MG63 (cell line): ENCODE results near the gene NAT8L. TPM values are rescaled to one million over a fixed set of nuclear protein-coding genes. Genes with fewer than 3 reads are reported as not detected.
"Not testable (repeated sequence)": the region's sequence is repeated elsewhere in the genome, so short reads cannot be mapped to it uniquely, and the experiment has no call there.

Source experiments
- DNase-seq: peaks from one replicate; pipeline ENCODE4 v3.0.0-alpha.2; 2020
- H3K27me3 ChIP-seq: fragments of 250-450 bp; sonication (Bioruptor Pico); 2 replicates; pipeline ENCODE4 v1.5.1; 2020; ENCODE audit warnings: mild to moderate bottlenecking, moderate library complexity
- H3K36me3 ChIP-seq: fragments of 250-450 bp; sonication (Bioruptor Pico); 2 replicates; pipeline ENCODE4 v1.5.1; 2020; ENCODE audit warnings: mild to moderate bottlenecking, moderate library complexity
- H3K4me3 ChIP-seq: fragments of 250-450 bp; sonication (Bioruptor Pico); 2 replicates; pipeline ENCODE4 v1.5.1; 2020; ENCODE audit warnings: mild to moderate bottlenecking, moderate library complexity
- H3K9me3 ChIP-seq: fragments of 250-450 bp; sonication (Bioruptor Pico); 2 replicates; pipeline ENCODE4 v1.5.1; 2020; ENCODE audit warnings: mild to moderate bottlenecking, moderate library complexity
- total RNA-seq: library from RNA; depleted of rRNA; stranded (reverse); fragments of >200 nt; shearing (Covaris generic); gene quantifications from 2 replicates; pipeline ENCODE4 v1.2.3, GENCODE V29; 2014; ENCODE audit warnings: low replicate concordance; rRNA removed

The NAT8L gene, protein sequence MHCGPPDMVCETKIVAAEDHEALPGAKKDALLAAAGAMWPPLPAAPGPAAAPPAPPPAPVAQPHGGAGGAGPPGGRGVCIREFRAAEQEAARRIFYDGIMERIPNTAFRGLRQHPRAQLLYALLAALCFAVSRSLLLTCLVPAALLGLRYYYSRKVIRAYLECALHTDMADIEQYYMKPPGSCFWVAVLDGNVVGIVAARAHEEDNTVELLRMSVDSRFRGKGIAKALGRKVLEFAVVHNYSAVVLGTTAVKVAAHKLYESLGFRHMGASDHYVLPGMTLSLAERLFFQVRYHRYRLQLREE
- 2.0 and 4.3 TPM in 2 replicates for total RNA-seq

DNA sequence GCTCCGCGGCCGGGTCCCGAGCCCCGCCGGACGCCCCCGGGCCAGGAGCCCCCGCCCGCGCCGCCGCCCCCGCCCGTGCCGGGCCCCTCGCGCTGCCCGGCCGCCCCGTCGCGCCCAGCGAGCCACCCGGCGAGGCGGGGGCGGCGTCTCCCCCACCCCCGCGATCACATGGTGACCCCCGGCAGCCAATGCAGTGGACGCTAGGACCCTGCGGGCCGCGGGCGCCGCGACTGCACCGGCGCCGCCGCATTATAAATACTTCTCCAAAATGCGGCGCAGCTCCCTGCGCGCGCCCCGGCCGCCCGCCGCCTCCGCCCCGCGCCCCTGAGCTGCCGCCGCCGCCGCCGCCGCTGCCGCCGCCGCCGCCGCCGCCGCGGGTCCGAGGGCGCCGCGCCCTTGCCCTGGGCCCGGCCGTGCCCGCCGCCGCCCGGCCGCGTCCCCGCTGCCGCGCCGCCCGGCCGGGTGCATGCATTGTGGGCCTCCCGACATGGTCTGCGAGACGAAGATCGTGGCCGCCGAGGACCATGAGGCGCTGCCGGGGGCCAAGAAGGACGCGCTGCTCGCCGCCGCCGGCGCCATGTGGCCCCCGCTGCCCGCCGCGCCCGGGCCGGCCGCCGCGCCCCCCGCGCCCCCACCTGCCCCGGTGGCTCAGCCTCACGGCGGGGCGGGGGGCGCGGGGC lies at the start of gene NAT8L:
Gene NAT8L, plus strand, starts transcription at position 282 of the 680 bp plus-strand sequence. Its CDS starts 185 bp downstream, at position 467.
- H3K36me3 ChIP-seq: no peaks in the 10 kb centered on the region
- peak; percentile 65 for DNase-seq
- H3K9me3 ChIP-seq: no peaks in the 10 kb centered on the region
- peak within 1 kb of the TSS; percentile 32; the same call in 1 of the 2 replicates for H3K4me3 ChIP-seq
- H3K27me3 ChIP-seq: no peaks in the 10 kb centered on the region

DNA sequence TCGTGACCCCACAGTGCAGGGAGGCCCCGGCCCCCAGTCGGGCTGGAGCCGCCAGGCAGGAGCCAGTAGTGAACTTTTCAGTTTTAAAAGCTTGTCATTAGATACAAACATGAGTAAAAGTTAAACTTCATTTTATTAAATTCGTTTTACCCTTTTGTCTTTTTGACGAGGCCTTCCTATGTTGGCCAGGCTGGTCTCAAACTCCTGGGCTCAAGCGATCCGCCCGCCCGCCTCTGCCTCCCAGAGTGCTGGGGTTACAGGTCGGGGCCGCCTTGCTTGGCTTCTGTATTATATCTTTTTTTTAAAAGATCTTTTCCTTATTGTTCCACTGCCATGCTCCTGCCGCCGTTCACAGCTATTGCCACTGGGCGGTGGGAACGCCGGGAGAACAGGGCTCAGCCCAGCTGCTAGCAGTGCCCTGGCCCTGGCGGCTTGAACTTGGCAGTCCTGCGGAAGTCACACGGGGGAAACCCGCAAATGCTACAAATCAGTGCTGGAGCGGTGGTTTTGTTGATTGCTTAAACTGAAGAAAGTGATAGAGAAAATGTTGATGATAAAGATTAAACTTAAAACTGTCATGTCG lies 49.4 kb upstream of the NAT8L start:
- Histone ChIP-seq H3K36me3 (peaks cover 12% of the 10 kb centered on the region; the same call in 1 of the 2 replicates), H3K27me3 (no peaks in the 10 kb centered on the region), H3K4me3 (peak overlapping the region; percentile 96), H3K9me3 (no peaks in the 10 kb centered on the region)
- peak; percentile 53 for DNase-seq

DNA sequence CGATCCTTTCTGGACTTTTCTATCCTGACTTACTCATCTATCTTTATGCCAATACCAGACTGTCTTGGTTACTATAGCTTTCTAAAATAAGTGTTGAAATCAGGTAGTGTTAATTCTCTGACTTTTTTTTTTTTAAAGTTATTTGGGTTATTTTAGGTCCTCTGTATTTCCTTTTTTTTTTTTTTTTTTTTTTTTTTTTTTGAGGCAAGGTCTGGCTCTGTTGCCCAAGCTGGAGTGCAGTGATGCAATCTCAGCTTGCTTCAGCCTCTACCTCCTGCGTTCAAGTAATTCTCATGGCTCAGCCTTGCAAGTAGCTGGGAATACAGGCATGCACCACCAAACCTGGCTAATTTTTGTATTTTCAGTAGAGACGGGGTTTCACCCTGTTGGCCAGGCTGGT lies 47.5 kb upstream of the NAT8L start:
- peaks cover 3% of the 10 kb centered on the region; the same call in 1 of the 2 replicates for H3K36me3 ChIP-seq
- no peaks in the 10 kb centered on the region for H3K9me3 ChIP-seq
- no peak for DNase-seq
- no peaks in the 10 kb centered on the region for H3K27me3 ChIP-seq
- H3K4me3 ChIP-seq: no peak overlapping the region

DNA sequence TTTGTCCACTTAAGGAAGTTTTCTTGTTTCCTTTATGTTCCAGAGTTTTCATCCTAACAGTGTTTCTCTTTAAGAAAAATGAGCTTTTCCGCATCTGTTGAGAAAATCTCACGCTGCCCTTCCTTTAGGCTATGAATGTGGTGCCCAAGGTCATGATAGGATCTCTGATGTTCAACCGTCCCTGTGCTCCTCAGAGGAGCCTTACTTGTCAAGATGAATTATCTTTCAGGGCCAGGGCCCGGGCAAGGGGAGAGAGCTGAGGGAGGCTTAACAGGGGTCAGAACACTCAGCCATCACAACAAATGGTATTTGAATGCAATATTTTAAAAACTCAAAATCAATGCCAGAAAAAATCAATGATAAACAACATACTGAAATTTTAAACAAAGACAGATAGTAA lies 44.1 kb upstream of the NAT8L start:
- DNase-seq: no peak
- Histone ChIP-seq H3K4me3 (no peak overlapping the region), H3K36me3 (no peaks in the 10 kb centered on the region), H3K9me3 (no peaks in the 10 kb centered on the region), H3K27me3 (no peaks in the 10 kb centered on the region)

DNA sequence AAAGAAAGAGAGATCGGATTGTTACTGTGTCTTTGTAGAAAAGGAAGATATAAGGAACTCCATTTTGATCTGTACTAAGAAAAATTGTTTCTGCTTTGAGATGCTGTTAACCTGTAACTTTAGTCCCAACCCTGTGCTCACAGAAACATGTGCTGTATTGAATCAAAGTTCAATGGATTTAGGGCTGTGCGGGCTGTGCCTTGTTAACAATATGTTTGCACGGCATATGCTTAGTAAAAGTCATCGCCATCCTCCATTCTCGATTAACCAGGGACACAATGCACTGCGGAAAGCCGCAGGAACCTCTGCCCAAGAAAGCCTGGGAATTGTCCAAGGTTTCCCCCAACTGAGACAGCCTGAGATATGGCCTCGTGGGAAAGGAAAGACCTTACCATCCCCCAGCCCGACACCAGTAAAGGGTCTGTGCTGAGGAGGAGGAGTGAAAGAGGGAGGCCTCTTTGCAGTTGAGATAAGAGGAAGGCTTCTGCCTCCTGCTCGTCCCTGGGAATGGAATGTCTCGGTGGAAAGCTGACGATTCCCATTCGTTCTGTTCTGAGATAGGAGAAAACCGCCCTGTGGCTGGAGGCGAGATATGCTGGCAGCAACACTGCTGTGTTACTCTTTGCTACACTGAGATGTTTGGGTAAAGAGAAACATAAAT lies 37.6 kb upstream of the NAT8L start:
- not testable (repeated sequence) for H3K9me3 ChIP-seq, H3K27me3 ChIP-seq, H3K4me3 ChIP-seq, H3K36me3 ChIP-seq, DNase-seq

DNA sequence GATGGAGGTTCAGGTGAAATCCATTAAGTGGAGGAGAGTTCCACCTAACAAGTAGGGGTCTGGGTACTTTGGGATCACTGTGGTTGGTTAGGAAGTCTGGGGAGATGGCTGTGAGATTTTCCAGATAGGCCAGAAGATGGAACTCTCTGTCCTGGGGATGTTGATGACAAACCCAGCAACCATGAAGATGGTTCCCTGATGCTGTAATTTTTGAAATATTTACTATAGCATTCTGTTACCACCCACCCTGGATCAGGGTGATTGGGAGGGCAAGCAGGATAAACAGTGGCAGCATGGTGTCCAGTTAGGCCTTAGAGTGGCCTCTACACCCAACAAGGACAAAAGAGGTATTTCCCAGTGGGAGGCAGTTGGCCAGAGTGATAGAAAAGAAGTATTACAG lies 34.4 kb upstream of the NAT8L start:
- H3K27me3 ChIP-seq: no peaks in the 10 kb centered on the region
- H3K4me3 ChIP-seq: no peak overlapping the region
- no peaks in the 10 kb centered on the region for H3K9me3 ChIP-seq
- DNase-seq: no peak
- no peaks in the 10 kb centered on the region for H3K36me3 ChIP-seq

DNA sequence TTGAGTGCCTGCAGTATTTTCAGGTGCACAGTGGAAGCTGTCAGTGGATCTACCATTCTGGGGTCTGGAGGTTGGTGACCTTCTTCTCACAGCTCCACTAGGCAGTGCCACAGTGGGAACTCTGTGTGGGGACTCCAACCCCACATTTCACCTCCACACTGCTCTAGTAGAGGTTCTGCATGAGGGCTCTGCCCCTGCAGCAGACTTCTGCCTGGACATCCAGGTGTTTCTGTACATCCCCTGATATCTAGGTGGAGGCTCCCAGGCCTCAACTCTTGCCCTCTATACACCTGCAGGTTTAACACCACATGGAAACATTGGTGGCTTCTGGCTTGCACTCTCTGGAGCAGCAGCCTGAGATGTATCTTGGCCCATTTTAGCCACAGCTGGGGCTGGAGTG lies 33.3 kb upstream of the NAT8L start:
- no peaks in the 10 kb centered on the region for H3K27me3 ChIP-seq
- no peak overlapping the region for H3K4me3 ChIP-seq
- no peak for DNase-seq
- no peaks in the 10 kb centered on the region for H3K9me3 ChIP-seq
- H3K36me3 ChIP-seq: no peaks in the 10 kb centered on the region

DNA sequence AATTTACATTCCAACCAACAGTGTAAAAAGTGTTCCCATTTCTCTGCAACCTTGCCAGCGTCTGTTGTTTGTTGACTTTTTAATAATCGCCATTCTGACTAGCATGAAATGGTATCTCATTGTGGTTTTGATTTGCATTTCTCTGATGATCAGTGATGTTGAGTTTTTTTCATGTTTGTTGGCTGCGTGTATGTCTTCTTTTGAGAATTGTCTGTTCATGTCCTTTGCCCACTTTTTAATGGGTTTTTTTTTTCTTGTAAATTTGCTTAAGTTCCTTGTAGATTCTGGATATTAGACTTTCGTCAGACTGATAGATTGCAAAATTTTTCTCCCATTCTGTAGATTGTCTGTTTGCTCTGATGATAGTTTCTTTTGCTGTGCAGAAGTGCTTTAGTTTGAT lies 32.0 kb upstream of the NAT8L start:
- not testable (repeated sequence) for DNase-seq, H3K36me3 ChIP-seq, H3K4me3 ChIP-seq, H3K27me3 ChIP-seq, H3K9me3 ChIP-seq

DNA sequence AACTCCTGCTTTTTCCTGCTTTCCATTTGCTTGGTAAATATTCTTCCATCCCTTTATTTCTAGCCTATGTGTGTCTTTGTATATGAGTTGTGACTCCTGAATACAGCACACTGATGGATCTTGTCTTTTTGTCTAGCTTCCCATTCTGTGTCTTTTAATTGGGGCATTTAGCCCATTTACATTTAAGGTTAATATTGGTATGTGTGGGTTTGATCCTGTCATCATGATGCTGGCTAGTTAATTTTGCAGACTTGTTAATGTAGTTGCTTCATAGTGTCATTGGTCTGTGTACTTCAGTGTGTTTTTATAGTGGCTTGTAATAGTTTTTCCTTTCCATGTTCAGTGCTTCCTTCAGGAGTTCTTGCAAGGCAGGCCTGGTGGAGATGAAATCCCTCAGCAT lies 28.0 kb upstream of the NAT8L start:
- H3K4me3 ChIP-seq, H3K36me3 ChIP-seq, DNase-seq, H3K9me3 ChIP-seq, H3K27me3 ChIP-seq: not testable (repeated sequence)

DNA sequence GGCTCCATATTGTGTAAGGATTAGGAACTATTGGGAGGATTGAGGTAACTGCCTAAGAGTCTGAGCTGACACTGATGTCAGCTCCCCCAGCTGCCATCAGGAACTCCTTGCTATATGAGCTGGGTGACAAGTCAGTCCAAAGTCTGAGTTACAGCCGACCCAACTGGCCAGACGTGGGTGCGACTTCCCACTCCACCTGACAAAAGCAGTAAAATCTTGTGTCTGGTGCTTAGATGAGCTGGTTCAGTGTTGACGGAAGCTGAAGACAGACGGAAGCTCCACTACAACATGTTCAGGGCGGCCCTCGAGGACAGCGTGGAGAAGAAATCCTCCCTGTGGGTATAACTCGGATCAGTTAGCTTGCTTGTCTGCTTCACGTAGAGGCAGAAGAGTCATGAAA lies 22.8 kb upstream of the NAT8L start:
- H3K4me3 ChIP-seq: no peak overlapping the region
- H3K27me3 ChIP-seq: no peaks in the 10 kb centered on the region
- no peaks in the 10 kb centered on the region for H3K9me3 ChIP-seq
- H3K36me3 ChIP-seq: no peaks in the 10 kb centered on the region
- DNase-seq: no peak

DNA sequence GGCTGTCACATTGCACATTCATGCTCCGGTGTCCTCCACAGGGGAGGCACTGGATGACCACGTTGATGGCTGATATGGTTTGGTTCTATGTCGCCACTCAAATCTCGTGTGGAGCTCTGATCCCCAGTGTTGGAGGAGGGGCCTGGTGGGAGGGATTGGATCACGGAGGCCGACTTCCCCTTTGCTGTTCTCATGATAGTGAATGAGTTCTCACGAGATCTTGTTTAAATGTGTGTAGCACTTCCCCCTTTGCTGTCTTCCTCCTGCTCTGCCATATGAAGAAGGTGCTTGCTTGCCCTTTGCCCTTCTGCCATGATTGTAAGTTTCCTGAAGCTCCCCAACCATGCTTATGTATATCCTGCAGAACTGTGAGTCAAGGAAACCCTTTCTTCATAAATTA lies 22.3 kb upstream of the NAT8L start:
- DNase-seq: no peak
- H3K9me3 ChIP-seq: no peaks in the 10 kb centered on the region
- H3K27me3 ChIP-seq: no peaks in the 10 kb centered on the region
- H3K36me3 ChIP-seq: no peaks in the 10 kb centered on the region
- H3K4me3 ChIP-seq: no peak overlapping the region

DNA sequence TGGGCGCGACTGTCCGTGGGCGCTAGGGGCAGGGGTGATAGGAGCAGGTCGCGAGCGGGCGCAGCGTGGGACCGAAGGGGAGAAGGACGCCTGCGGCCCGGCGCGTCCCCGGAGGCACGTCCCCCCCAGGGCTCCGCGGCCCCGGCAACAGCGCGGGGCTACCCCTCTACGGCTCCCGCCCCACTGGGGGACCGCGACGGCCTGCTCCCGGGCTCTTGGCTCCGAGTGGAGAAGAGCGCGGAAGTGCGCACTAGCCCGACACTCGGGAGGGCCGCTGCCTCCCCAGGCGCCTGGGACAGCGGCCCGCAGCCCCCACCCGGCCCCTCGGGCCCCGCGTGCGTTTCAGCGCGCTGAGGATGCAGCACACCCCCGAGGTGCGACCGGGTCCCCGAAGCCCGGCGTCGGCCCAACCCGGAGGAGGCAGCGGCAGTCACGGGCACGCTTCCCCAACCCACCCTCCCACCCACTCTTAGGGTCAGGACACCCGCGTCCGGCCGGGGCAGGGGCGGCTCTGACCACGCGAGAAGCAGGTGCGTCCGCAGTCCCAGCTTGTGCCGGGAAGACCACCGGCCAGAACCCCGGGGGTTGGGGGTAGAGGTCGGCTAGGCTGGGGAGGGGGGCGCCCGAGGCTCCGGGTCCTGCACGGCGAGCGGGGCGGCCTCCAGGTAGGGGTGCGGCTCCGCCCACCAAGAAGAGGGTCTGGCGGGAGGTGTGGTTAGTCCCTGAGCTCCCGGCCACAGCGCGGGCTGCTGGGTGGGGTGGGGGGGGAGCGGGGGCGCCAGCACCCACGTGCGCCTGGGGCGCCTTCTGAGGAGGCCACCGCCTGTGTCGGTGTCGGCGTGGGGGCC lies 18.5 kb upstream of the NAT8L start:
- Histone ChIP-seq H3K4me3 (peak overlapping the region; percentile 63), H3K27me3 (no peaks in the 10 kb centered on the region), H3K36me3 (no peaks in the 10 kb centered on the region), H3K9me3 (no peaks in the 10 kb centered on the region)
- no peak for DNase-seq

DNA sequence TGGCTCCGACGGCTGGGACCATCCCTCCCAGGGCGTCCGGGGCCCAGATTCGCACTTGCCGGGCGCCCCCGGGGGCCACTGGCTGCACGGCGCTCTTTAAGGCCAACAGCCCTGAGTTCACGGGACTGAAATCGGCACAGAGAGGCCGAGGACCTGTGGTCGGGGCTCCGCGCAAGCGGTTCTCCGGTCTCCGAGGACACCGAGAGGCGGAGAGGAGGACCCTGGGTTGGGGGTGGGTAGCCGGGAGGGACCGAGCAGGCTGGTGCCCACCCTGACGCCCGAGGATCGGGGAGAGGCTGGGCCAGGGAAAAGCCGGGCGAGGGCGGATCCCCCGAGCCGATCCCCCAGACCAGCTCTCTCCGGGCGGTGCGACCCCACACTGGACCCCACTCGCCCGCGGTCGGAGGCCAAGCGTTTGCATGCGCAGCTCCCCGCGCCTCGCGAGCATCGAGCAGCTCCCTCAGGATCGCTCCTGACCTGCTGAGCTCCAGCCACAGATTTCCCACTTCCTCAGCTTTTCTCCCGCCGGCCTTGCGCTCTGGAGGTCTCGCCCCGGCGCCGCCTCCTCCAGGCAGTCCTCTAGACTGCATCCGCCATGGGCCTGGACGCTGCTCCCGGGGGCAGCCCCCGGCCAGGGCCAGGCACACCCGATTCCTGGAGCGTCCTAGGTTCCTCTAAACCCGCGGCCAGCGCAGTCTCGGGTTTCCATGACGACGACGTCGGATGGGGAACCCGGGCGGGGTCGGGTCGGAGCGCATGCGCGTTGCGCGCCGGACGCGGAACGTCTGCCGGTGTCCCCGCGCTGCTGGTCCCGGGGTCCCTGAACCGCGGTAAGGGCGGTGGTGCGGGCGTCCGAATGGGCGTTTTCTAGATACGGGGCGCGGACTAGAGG lies 17.6 kb upstream of the NAT8L start:
- H3K9me3 ChIP-seq: no peaks in the 10 kb centered on the region
- H3K36me3 ChIP-seq: no peaks in the 10 kb centered on the region
- no peaks in the 10 kb centered on the region for H3K27me3 ChIP-seq
- H3K4me3 ChIP-seq: peak overlapping the region; percentile 63
- peak; percentile 74 for DNase-seq

DNA sequence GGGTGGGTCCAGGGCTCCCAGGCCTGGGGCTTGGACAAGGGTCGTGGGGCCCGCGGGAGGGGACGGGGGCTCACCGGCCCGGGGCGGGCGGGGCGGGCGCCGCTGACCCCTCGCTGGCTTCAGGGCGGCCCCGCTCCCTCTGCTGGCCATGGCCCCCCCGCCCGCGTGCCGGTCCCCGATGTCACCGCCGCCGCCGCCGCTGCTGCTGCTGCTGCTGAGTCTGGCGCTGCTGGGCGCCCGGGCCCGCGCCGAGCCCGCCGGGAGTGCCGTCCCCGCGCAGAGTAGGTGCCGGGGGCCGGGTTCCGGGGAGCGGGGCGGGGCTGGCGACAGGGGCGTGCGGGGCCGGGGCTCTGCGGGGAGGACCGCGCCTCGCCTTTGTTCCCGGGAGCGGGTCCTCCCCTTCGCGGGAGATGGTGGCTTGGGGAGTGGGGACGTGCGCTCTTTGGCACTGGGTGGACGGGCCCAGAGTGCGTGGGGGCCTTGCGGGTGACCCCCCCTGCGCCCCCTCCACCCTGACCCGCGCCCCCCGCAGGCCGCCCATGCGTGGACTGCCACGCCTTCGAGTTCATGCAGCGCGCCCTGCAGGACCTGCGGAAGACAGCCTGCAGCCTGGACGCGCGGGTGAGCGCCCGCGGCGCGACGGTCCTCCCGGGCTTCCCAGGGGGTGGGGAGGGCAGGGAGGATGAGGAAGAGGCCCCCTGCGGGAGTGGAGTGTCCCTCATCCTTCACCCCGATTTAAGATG lies 16.8 kb upstream of the NAT8L start:
- Histone ChIP-seq H3K36me3 (no peaks in the 10 kb centered on the region), H3K9me3 (no peaks in the 10 kb centered on the region), H3K27me3 (no peaks in the 10 kb centered on the region), H3K4me3 (peak overlapping the region; percentile 63)
- peak; percentile 33 for DNase-seq

DNA sequence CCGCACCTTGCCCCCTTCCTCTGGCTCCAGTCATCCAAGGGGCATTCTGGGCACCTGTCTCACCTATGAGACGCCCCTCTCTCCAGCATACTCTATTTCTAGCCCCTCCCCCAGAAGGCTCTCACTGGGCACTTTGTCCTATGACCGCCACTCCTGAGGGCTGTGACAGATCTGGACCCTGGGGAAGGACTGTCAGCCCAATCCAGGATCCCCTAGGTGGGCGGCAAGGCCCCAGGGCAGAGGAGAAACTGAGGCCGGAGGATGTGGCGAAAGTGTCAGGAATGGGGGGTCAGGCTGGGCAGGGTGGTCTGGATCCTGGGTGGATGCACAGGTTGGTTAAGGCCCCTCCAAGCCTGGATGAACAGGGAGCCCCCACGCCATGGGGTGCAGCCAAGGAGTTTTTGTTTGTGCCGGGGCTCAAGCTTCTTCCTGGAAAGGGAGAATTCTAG lies 16.2 kb upstream of the NAT8L start:
- Histone ChIP-seq H3K27me3 (no peaks in the 10 kb centered on the region), H3K36me3 (no peaks in the 10 kb centered on the region), H3K4me3 (no peak overlapping the region), H3K9me3 (no peaks in the 10 kb centered on the region)
- no peak for DNase-seq
